Measurements from ENCODE around the gene TFDP2. TPM values are rescaled to one million over a fixed set of nuclear protein-coding genes. Genes with fewer than 3 reads are reported as not detected.

TFDP2 gene
- total and polyA plus RNA-seq, 2 experiments from 2014 or later, result 150 to 410 TPM

- DNase-seq (ENCODE audit: low spot score) (no peak), ATAC-seq (no peak)
- Histone ChIP-seq H3K36me3 (ENCODE audit: insufficient read depth) (no peaks in the 10 kb centered on the region; the same call in 1 of the 2 replicates), H3K4me3 (no peak overlapping the region), H3K9me2 (ENCODE audit: insufficient read depth) (no peaks in the 10 kb centered on the region), H3K27me3 (ENCODE audit: insufficient read depth) (no peaks in the 10 kb centered on the region), H3K27ac (ENCODE audit: low read depth) (no peak overlapping the region), H3K4me1 (ENCODE audit: insufficient read depth) (no peaks in the 10 kb centered on the region), H2AFZ (no peak overlapping the region), H3K79me2 (replicated peaks; ENCODE audit: insufficient read depth) (peaks cover 66% of the 10 kb centered on the region), H3F3A (replicated peaks; ENCODE audit: low read depth) (no peaks in the 10 kb centered on the region), H3K4me2 (no peak overlapping the region), H4K20me1 (replicated peaks; ENCODE audit: insufficient read depth) (peaks cover 33% of the 10 kb centered on the region)
- peaks cover 32% of the 10 kb centered on the region for H3K36me3 Mint-ChIP-seq (ENCODE audit: low read depth)
- peaks cover 13% of the 10 kb centered on the region for H3K4me1 Mint-ChIP-seq
- H3K4me3 Mint-ChIP-seq, result no peak overlapping the region
- H3K9me3 Mint-ChIP-seq, result no peaks in the 10 kb centered on the region; the same call in 2 of the 3 replicates
- H3K27ac Mint-ChIP-seq, result no peak overlapping the region
- TF ChIP-seq STAT1 (IDR thresholded peaks at IDR 0.05; ENCODE audit: unreplicated experiment) (no peak), REST (IDR thresholded peaks at IDR 0.05; ENCODE audit: unreplicated experiment) (no peak)
- no peaks in the 10 kb centered on the region for H3K27me3 Mint-ChIP-seq (ENCODE audit: insufficient read depth, low read depth, poor library complexity)
Measured at GRCh38 chr3:142004025-142004424, 145.3 kb downstream of the TFDP2 start.

GRCh38 chr3:142003291-142003690, 146.1 kb downstream of the TFDP2 start:
- Mint-ChIP-seq H3K36me3 (ENCODE audit: low read depth) (peaks cover 31% of the 10 kb centered on the region), H3K9me3 (no peaks in the 10 kb centered on the region; the same call in 2 of the 3 replicates), H3K4me3 (no peak overlapping the region), H3K27me3 (ENCODE audit: insufficient read depth, low read depth, poor library complexity) (no peaks in the 10 kb centered on the region), H3K27ac (no peak overlapping the region), H3K4me1 (peaks cover 12% of the 10 kb centered on the region)
- H3K27ac ChIP-seq (ENCODE audit: low read depth), result no peak overlapping the region
- H3F3A ChIP-seq (replicated peaks; ENCODE audit: low read depth), result no peaks in the 10 kb centered on the region
- no peak overlapping the region for H3K4me2 ChIP-seq
- no peak overlapping the region for H2AFZ ChIP-seq
- H3K79me2 ChIP-seq (replicated peaks; ENCODE audit: insufficient read depth), result peaks cover 59% of the 10 kb centered on the region
- no peaks in the 10 kb centered on the region for H3K9me2 ChIP-seq (ENCODE audit: insufficient read depth)
- H3K36me3 ChIP-seq (ENCODE audit: insufficient read depth), result no peaks in the 10 kb centered on the region; the same call in 1 of the 2 replicates
- H3K27me3 ChIP-seq (ENCODE audit: insufficient read depth), result no peaks in the 10 kb centered on the region
- no peak for ATAC-seq
- no peaks in the 10 kb centered on the region for H3K4me1 ChIP-seq (ENCODE audit: insufficient read depth)
- peaks cover 31% of the 10 kb centered on the region for H4K20me1 ChIP-seq (replicated peaks; ENCODE audit: insufficient read depth)
- H3K4me3 ChIP-seq, result no peak overlapping the region
- TF ChIP-seq REST (IDR thresholded peaks at IDR 0.05; ENCODE audit: unreplicated experiment) (no peak), ETS1 (IDR thresholded peaks at IDR 0.05) (no peak)
- no peak for DNase-seq (ENCODE audit: low spot score)

Measured in GM23338 (cell line).